Hepatocyte (in vitro differentiated cells): ENCODE measurements around the gene SLC12A8.

Experiments used
- CTCF ChIP-seq: fragments of 200-600 bp; sonication (generic); IDR thresholded peaks from 2 replicates; pipeline ENCODE4 v1.5.1; 2016; ENCODE audit warnings: antibody characterized with exemption, mild to moderate bottlenecking; ENCODE audit not compliant: poor library complexity
- EZH2 ChIP-seq: fragments of 200-600 bp; sonication (generic); IDR thresholded peaks from 2 replicates; pipeline ENCODE4 v1.6.1; 2016; ENCODE audit warnings: antibody characterized with exemption, mild to moderate bottlenecking, borderline replicate concordance

GRCh38 chr3:125032683-125033082, 179.9 kb downstream of the SLC12A8 start:
- TF ChIP-seq CTCF = no peak
- no peak for TF ChIP-seq EZH2
